HEK293 (cell line): ENCODE results near the gene TLE2.

Source experiments
- BCL11A ChIP-seq: fragments of 450-650 bp; formaldehyde crosslinking; IDR thresholded peaks from 2 replicates; pipeline ENCODE4 v1.5.1; 2016; ENCODE audit warnings: low read depth, missing biosample characterization, missing genetic modification characterization
- INSM2 ChIP-seq: fragments of 450-650 bp; formaldehyde crosslinking; IDR thresholded peaks from 2 replicates; pipeline ENCODE4 v1.5.1; 2016; ENCODE audit warnings: missing biosample characterization, missing genetic modification characterization
- KLF16 ChIP-seq: fragments of 450-650 bp; formaldehyde crosslinking; IDR thresholded peaks from 2 replicates; pipeline ENCODE4 v1.5.1; 2017; ENCODE audit warnings: missing biosample characterization, missing genetic modification characterization
- PATZ1 ChIP-seq: fragments of 450-650 bp; formaldehyde crosslinking; IDR thresholded peaks from 2 replicates; pipeline ENCODE4 v1.5.1; 2016; ENCODE audit warnings: missing biosample characterization, missing genetic modification characterization
- WT1 ChIP-seq: fragments of 450-650 bp; formaldehyde crosslinking; IDR thresholded peaks from 2 replicates; pipeline ENCODE4 v1.5.1; 2016; ENCODE audit warnings: missing biosample characterization, missing genetic modification characterization
- ZBTB1 ChIP-seq: fragments of 450-650 bp; formaldehyde crosslinking; IDR thresholded peaks from 2 replicates; pipeline ENCODE4 v1.5.1; 2016; ENCODE audit warnings: missing biosample characterization, missing genetic modification characterization
- ZBTB6 ChIP-seq: fragments of 450-650 bp; formaldehyde crosslinking; IDR thresholded peaks from 2 replicates; pipeline ENCODE4 v1.5.1; 2017; ENCODE audit warnings: missing biosample characterization, missing genetic modification characterization
- ZBTB7A ChIP-seq: fragments of 450-650 bp; formaldehyde crosslinking; IDR thresholded peaks from 2 replicates; pipeline ENCODE4 v1.5.1; 2016; ENCODE audit warnings: low read depth, missing biosample characterization, missing genetic modification characterization
- ZFP37 ChIP-seq: fragments of 450-650 bp; formaldehyde crosslinking; IDR thresholded peaks from 2 replicates; pipeline ENCODE4 v1.5.1; 2016; ENCODE audit warnings: missing biosample characterization, missing genetic modification characterization
- ZNF148 ChIP-seq: fragments of 450-650 bp; formaldehyde crosslinking; IDR thresholded peaks from 2 replicates; pipeline ENCODE4 v1.5.0; 2017; ENCODE audit warnings: missing biosample characterization, missing genetic modification characterization, borderline replicate concordance
- ZNF292 ChIP-seq: fragments of 450-650 bp; formaldehyde crosslinking; IDR thresholded peaks from 2 replicates; pipeline ENCODE4 v1.5.1; 2016; ENCODE audit warnings: low read depth, missing biosample characterization, missing genetic modification characterization, borderline replicate concordance
- ZNF404 ChIP-seq: fragments of 450-650 bp; formaldehyde crosslinking; IDR thresholded peaks from 2 replicates; pipeline ENCODE4 v1.5.1; 2017; ENCODE audit warnings: missing biosample characterization, missing genetic modification characterization
- ZNF423 ChIP-seq: fragments of 450-650 bp; formaldehyde crosslinking; IDR thresholded peaks from 2 replicates; pipeline ENCODE4 v1.5.1; 2016; ENCODE audit warnings: missing biosample characterization, missing genetic modification characterization
- ZNF473 ChIP-seq: fragments of 450-650 bp; formaldehyde crosslinking; IDR thresholded peaks from 2 replicates; pipeline ENCODE4 v1.5.1; 2017; ENCODE audit warnings: missing biosample characterization, missing genetic modification characterization
- ZNF558 ChIP-seq: fragments of 450-650 bp; formaldehyde crosslinking; IDR thresholded peaks from 2 replicates; pipeline ENCODE4 v1.5.1; 2016; ENCODE audit warnings: missing biosample characterization, missing genetic modification characterization
- ZNF624 ChIP-seq: fragments of 450-650 bp; formaldehyde crosslinking; IDR thresholded peaks from 2 replicates; pipeline ENCODE4 v1.5.1; 2017; ENCODE audit warnings: missing biosample characterization, missing genetic modification characterization
- ZNF654 ChIP-seq: fragments of 450-650 bp; formaldehyde crosslinking; IDR thresholded peaks from 2 replicates; pipeline ENCODE4 v1.5.1; 2016; ENCODE audit warnings: low read depth, missing biosample characterization, missing genetic modification characterization
- ZNF670 ChIP-seq: fragments of 450-650 bp; formaldehyde crosslinking; IDR thresholded peaks from 2 replicates; pipeline ENCODE4 v1.5.1; 2016; ENCODE audit warnings: missing biosample characterization, missing genetic modification characterization, low read depth
- ZNF76 ChIP-seq: fragments of 450-650 bp; formaldehyde crosslinking; IDR thresholded peaks from 2 replicates; pipeline ENCODE4; 2016; ENCODE audit warnings: low read depth, missing biosample characterization, missing genetic modification characterization, borderline replicate concordance
- ZNF768 ChIP-seq: fragments of 450-650 bp; formaldehyde crosslinking; IDR thresholded peaks from 2 replicates; pipeline ENCODE4 v1.5.1; 2018; ENCODE audit warnings: missing biosample characterization, mild to moderate bottlenecking, missing genetic modification characterization
- ZNF791 ChIP-seq: fragments of 450-650 bp; formaldehyde crosslinking; IDR thresholded peaks from 2 replicates; pipeline ENCODE4 v1.5.1; 2016; ENCODE audit warnings: missing biosample characterization, missing genetic modification characterization
- TF ChIP-seq, protein P1 (sequence below): fragments of 450-650 bp; formaldehyde crosslinking; IDR thresholded peaks from 2 replicates; pipeline ENCODE4; 2016; ENCODE audit warnings: missing biosample characterization, missing genetic modification characterization
- TF ChIP-seq, protein P2 (sequence below): fragments of 450-650 bp; formaldehyde crosslinking; IDR thresholded peaks from 2 replicates; pipeline ENCODE4 v1.5.1; 2016; ENCODE audit warnings: missing biosample characterization, missing genetic modification characterization, borderline replicate concordance

The TLE2 gene

GRCh38 chr19:3056417-3057088 lies 27.5 kb upstream of the TLE2 start (continued):
- TF ChIP-seq ZBTB6 (tag by site-specific recombination): no peak
- 0 out of 2 replicates have a peak, but pooled peaks have one; percentile 50 for TF ChIP-seq BCL11A
- TF ChIP-seq ZNF423 (tag by site-specific recombination): 0 out of 2 replicates have a peak, but pooled peaks have one; percentile 11
- TF ChIP-seq WT1 (tag by site-specific recombination): peak; percentile 92
- TF ChIP-seq ZNF768 (tag by site-specific recombination): no peak
- no peak for TF ChIP-seq ZNF404 (tag by site-specific recombination)
- no peak for TF ChIP-seq ZNF624 (tag by site-specific recombination)
- TF ChIP-seq ZNF148 (tag by site-specific recombination): no peak
- peak; percentile 94 for TF ChIP-seq ZBTB7A (tag by site-specific recombination)
- TF ChIP-seq, protein P1, sequence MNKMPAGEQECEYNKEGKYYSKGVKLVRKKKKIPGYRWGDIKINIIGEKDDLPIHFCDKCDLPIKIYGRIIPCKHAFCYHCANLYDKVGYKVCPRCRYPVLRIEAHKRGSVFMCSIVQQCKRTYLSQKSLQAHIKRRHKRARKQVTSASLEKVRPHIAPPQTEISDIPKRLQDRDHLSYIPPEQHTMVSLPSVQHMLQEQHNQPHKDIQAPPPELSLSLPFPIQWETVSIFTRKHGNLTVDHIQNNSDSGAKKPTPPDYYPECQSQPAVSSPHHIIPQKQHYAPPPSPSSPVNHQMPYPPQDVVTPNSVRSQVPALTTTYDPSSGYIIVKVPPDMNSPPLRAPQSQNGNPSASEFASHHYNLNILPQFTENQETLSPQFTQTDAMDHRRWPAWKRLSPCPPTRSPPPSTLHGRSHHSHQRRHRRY: no peak
- TF ChIP-seq ZNF558 (tag by site-specific recombination): no peak
- TF ChIP-seq ZNF292: no peak
- no peak for TF ChIP-seq KLF16
- TF ChIP-seq ZNF791: no peak
- no peak for TF ChIP-seq ZFP37 (tag by site-specific recombination)
- TF ChIP-seq ZNF654: no peak
- 0 out of 2 replicates have a peak, but pooled peaks have one; percentile 63 for TF ChIP-seq INSM2 (tag by site-specific recombination)
- no peak for TF ChIP-seq ZBTB1 (tag by site-specific recombination)
- TF ChIP-seq ZNF670: no peak
- TF ChIP-seq ZNF76: peak; percentile 53; the same call in 1 of the 2 replicates
- no peak for TF ChIP-seq ZNF473 (tag by site-specific recombination)
- TF ChIP-seq, protein P2, sequence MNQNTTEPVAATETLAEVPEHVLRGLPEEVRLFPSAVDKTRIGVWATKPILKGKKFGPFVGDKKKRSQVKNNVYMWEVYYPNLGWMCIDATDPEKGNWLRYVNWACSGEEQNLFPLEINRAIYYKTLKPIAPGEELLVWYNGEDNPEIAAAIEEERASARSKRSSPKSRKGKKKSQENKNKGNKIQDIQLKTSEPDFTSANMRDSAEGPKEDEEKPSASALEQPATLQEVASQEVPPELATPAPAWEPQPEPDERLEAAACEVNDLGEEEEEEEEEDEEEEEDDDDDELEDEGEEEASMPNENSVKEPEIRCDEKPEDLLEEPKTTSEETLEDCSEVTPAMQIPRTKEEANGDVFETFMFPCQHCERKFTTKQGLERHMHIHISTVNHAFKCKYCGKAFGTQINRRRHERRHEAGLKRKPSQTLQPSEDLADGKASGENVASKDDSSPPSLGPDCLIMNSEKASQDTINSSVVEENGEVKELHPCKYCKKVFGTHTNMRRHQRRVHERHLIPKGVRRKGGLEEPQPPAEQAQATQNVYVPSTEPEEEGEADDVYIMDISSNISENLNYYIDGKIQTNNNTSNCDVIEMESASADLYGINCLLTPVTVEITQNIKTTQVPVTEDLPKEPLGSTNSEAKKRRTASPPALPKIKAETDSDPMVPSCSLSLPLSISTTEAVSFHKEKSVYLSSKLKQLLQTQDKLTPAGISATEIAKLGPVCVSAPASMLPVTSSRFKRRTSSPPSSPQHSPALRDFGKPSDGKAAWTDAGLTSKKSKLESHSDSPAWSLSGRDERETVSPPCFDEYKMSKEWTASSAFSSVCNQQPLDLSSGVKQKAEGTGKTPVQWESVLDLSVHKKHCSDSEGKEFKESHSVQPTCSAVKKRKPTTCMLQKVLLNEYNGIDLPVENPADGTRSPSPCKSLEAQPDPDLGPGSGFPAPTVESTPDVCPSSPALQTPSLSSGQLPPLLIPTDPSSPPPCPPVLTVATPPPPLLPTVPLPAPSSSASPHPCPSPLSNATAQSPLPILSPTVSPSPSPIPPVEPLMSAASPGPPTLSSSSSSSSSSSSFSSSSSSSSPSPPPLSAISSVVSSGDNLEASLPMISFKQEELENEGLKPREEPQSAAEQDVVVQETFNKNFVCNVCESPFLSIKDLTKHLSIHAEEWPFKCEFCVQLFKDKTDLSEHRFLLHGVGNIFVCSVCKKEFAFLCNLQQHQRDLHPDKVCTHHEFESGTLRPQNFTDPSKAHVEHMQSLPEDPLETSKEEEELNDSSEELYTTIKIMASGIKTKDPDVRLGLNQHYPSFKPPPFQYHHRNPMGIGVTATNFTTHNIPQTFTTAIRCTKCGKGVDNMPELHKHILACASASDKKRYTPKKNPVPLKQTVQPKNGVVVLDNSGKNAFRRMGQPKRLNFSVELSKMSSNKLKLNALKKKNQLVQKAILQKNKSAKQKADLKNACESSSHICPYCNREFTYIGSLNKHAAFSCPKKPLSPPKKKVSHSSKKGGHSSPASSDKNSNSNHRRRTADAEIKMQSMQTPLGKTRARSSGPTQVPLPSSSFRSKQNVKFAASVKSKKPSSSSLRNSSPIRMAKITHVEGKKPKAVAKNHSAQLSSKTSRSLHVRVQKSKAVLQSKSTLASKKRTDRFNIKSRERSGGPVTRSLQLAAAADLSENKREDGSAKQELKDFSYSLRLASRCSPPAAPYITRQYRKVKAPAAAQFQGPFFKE (tag by site-specific recombination): no peak
- TF ChIP-seq PATZ1 (tag by site-specific recombination): peak; percentile 88
